NCI-H226 (cell line): ENCODE results near the gene KCTD17.

ENCODE experiments used
- DNase-seq: peaks from one replicate; pipeline ENCODE4 v3.0.0-alpha.2; 2015

KCTD17 gene, protein sequence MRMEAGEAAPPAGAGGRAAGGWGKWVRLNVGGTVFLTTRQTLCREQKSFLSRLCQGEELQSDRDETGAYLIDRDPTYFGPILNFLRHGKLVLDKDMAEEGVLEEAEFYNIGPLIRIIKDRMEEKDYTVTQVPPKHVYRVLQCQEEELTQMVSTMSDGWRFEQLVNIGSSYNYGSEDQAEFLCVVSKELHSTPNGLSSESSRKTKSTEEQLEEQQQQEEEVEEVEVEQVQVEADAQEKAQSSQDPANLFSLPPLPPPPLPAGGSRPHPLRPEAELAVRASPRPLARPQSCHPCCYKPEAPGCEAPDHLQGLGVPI

GRCh38 chr22:37051391-37052385 is at the start of gene KCTD17:
Gene KCTD17 (plus strand): TSS chr22:37051742. CDS start chr22:37051761, 19 bp downstream.
- DNase-seq = peak; percentile 58

GRCh38 chr22:37001826-37002225 is 49.7 kb upstream of the KCTD17 start:
- no peak for DNase-seq

- no peak for DNase-seq
These were observed 48.9 kb upstream of the KCTD17 start for GRCh38 chr22:37002633-37003032.

DNA sequence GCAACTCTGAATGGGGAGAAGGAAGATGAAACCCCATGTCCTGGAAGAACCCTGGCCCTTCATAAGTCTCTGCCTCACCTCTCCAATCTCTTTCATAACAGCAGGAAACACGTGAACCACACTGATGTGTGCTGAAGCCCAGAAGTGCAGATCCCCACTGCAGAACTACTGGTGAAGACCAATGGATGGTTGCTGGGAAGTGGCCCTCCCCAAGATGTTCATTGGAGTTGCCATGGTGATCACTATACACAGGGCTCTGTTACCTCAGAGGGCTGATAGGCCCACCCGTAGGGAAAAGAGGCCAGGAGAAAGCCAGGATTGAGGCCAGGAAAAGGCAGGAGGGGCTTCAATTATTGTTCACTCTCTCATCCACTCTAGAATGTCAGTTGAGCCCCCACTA is 43.9 kb upstream of the KCTD17 start:
- DNase-seq = no peak

GRCh38 chr22:37008365-37008764 is 43.2 kb upstream of the KCTD17 start:
- no peak for DNase-seq

DNA sequence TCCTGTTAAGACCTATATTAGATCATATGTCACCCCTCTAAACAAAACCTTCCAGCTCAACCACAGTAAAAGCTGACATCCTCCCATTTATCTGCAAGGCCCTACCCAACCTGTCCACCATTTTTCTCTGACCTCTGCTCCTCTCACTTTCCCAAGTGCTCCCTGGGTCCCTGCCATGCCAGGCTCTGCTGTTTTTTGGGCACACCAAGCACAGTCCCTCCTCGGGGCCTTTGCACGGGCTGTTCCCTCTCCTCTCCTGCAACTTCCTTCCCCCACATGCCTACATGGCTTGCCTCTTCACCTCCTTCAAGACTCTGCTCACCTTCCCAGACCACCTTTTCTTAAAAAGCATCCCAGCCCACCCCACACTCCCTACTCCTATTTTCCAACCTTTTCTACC is 42.1 kb upstream of the KCTD17 start:
- DNase-seq = no peak

- DNase-seq = no peak
These were observed 41.4 kb upstream of the KCTD17 start for GRCh38 chr22:37010174-37010573.

DNA sequence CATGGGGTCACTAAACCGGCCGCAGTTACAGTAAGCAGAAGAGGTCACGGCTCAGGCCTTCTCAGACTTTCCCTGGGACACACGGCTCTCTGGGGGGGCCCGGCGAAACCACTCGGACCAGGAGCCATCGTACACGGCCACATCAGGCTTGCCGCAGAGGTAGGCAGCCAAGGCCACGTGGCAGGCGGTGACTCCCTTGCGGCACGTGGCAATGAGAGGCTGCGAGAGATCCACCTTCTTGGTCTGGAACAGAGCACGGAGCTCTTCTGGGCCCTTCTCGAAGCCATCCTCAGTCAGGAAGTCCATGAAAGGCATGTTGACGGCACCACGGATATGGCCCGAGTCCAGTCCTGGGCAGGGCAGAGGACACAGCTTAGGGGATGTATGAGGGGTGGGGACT is 40.6 kb upstream of the KCTD17 start:
- no peak for DNase-seq

GRCh38 chr22:37011472-37011871 is 40.1 kb upstream of the KCTD17 start:
- DNase-seq = no peak

DNA sequence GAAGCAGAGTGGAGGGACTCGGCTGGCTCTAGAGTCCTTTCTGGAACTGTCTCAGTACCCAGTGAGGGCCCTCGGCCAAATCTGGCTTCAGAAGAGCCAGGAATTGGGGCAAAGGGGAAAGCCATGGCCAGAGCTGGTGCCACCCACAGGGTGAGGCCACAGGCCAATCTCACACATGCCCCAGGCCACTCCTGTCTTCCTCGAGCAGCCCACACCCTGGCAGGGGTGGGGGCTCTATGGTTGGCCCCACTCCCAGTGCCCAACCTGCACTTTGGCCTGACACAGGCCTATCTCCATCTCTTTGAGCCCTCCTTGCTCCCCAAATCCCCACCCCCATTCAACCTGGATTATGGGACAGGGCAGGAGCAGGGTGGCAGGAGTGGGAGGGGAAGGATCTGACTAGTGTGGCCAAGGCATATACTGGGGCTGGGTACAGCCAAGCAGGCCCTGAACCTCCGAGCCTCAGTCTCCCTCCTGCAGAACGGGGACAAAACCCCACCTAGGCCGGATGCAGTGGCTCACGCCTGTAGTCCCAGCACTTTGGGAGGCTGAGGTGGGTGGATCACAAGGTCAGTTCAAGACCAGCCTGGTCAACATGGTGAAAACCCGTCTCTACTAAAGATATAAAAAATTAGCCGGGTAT is 39.2 kb upstream of the KCTD17 start:
- no peak for DNase-seq

DNA sequence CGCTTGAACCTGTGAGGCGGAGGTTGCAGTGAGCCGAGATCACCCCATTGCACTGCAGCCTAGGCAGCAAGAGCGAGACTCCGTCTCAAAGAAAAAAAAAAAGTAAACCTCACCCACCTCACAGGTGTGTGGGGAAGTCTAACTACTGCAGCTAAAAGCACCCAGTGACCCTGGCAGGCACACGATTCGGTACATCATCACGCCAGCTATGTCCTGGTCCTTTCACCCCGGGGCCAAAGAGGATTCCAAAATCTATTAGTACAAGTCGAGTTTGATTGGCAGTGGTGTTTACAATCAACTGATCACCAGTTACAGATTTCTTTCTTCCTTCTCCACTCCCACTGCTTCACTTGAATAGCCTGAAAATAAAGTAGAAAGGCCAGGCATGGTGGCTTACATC is 38.6 kb upstream of the KCTD17 start:
- no peak for DNase-seq

DNA sequence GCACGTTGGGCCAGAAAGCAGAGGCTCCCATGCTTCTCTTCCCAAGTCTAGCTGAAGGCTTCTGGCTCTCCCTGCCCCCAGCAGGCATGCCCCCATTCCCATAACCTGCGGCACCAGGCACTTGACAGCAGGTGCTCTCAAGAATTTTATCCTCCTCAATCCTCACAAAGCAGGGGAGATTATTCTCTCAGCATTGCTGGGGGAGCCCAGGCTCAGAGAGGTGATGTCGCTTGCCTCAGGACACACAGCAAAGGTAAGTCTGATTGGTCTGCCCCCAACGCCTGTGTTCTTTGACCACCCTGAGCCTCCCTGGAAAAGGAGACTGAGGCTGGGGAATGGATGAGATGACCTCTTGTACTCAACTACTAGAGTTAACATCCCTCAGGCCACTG is 37.1 kb upstream of the KCTD17 start:
- no peak for DNase-seq

DNA sequence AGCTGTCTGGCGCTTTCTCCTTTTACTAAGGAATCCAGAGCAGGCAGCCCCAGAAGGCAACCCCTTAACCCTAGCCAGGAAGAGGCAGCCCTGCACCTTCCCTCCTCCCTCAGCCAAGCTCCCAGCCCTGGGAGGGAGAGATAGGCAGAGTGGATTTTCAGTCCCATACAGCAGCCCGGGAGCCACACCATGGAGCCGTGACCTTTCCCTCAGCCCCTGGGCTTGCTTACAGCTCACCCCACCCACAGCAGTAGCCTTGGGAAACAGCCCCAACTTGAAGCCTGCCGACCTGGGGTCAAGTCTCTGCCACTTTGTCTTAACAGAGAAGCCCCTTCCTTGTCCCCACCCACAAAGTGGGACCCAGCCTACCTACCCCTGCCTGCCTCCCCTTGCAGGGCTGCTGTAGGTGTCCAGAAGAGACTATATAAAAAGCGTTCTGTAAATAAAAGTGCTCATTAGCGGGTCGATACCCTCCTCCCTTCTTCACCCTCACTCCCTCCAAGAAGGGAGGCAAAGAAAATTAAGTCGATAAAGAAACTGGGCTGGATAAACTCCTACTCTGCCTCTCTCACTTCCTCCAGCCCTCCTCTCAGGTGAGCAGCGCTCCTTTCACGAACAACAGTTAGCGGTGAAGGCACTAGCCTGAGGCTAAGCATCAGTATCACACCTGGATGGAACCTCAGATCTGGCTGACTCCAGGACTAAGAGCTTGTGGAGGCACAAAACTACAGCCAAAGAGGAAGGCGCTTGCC is 36.5 kb upstream of the KCTD17 start:
- DNase-seq = no peak

DNA sequence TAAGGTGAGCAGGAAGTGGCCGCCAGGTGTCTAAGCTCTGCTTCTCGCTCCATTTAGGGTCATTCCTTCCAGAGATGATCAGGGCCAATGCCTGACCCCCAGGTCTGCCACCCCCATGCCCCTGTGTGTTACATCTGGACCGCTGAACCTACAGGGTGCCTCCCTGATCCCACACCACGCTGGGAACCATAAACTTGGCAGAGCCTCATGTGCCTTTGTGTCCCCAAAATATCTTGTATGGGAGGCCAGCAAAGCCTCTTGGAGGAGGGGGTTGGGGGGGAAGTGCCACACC is 36.0 kb upstream of the KCTD17 start:
- DNase-seq = no peak

DNA sequence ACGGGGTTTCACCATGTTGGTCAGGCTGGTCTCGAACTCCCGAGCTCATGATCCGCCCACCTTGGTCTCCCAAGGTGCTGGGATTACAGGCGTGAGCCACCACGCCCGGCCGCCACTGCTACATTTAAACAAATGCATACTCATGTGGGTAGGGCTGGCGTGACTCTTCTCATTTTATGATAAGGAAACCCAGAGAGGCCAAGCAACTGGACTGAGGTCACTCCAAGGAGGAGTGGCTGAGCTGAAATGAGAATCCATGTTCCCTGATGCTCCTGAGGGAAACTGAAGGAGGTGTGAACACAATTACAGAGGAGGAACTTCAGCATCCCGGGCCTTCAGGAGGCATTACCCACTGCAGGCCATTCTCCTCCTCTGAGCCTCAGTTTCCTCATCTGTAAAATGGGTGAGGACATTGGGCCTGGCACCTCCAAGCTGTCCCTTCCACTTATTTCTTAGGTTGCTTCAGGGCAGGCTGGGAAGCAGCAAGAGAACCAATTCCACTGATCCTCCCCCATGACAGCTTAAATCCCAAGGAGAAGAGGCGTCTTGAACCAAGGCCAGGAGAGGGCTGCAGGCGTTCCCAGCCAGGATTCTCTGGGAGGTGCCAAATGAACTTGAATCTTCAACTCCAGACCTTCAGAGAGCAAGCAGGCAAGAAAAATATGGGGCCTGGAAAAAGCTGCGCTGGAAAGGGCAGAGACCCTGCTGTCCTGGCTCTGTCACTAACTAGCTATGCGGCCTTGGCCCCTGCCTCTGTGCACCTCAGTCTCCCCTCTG is 35.2 kb upstream of the KCTD17 start:
- no peak for DNase-seq

DNA sequence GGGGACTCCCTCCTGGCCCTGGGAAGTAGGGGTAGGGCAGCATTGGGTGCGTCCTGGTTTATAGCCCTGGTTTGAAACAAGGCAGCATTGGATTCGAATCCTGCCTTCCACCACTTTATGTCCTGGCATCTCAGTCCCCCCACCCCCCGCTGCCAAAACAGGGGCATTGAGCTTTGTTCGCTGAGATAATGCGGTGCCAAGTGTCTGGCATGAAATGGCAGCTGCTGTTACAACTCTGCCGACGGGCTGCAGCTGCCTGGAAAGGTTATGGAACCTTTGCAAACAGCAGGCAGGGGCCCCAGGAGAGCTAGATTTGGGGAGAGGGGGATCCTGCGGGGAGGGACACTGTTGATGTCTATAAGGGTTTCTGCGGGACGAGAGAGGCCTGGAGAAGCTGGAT is 34.2 kb upstream of the KCTD17 start:
- no peak for DNase-seq

DNA sequence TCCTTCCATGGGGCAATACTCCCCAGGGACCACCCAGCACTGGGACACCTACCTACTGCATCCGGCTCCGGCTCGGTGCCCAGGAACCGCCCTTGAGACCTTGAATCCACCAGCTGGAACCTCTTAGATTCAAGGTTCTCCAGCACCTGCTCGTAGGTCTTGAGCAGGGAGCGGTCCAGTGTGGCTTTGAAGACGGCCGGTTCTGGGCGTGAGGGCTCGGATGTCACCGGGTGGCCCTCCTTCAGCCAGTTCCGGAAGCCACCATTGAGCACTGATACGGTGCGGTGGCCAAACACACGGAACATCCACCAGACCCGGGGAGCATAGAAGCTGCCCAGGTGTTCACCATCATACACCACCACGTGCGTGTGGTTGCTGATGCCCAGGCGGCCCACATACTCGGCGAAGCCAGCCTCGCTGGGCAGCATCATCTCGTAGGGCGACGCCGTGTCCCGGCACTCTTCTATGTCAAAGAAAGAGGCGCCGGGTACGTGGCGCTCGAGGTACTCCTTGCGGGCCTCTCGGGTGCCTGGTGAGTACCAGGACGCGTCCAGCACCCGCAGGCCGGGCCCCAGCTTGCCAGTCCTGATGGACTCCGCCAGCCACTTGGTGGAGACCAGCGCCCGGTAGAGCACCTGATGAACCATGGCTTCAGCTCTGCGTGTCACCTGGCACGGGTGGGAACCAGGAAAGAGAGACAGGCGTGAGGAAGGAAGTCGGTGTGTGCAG is 33.3 kb upstream of the KCTD17 start:
- no peak for DNase-seq

- peak; percentile 46 for DNase-seq
These were observed 32.7 kb upstream of the KCTD17 start for GRCh38 chr22:37018815-37019308.

DNA sequence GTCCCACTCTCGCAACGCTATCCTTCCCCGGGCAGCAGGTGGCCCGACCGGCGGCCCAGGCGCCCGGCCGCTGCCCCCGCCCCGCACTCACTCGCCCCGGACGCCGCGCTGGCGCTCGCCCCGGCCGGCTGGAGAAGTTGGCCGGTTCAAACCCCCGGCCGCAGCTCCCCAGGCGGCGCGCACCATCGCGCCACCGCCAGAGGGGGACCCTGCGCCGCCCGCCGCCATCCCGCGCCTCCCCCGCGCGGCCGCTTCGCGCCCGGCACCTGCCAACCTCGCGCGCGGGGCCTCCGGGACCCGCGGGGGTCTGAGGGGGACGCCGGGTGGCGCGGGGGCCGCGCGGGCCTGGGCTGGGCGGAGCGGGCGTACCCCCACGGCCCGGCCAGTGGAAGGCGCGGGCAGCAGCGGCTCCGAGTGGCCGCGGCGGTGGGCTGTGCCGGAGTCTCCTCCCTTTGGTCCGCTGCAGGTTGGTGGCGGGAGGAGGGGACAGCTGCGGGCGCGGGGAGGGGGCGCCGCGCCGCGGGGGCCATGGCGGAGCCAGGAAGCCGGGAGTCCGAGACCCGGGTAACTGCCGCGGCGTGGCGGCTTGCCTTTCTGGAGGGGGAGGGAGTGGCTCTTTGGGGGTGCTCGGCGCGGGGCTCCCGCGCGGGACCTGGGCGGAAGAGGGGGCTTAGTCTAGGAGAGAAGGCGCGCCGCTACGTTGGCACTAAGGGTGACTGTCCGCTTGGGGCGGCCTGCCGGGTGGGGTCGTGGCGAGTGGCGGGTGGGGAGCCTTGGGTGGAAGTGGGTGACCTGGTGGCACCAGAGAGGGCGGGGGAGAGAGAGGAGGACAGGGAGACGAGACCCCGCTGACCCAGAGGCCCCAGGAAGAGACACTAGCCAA is 32.0 kb upstream of the KCTD17 start, which contains the start of the genes MPST and TST:
MPST (plus strand) TSS at position 434 of the 883 bp plus-strand sequence; CDS start at position 529, 95 bp downstream.
TST (minus strand) TSS at position 139 of the 883 bp plus-strand sequence. CDS start 715 bp downstream, outside the sequence.
- peak; percentile 29 for DNase-seq

DNA sequence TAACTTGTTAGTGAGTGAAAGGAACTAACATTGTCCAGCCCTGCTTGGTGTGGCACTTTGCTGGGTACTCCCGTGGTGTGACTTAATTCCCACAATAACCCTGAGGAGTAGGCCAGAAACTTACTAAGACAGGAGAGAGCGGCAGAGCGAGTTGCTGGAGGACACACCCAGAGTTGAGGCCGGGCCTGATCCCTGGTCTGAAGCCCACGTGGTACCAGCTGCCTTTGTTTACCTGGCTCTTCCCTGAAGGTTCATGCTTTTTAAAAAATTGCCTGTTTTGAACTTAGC is 31.4 kb upstream of the KCTD17 start:
- DNase-seq = no peak
